Activated CD8-positive, alpha-beta memory T cell treated with anti-CD3 and anti-CD28 coated beads for 36 hours (primary cell): ENCODE data around the gene ZNF626. TPM values are rescaled to one million over a fixed set of nuclear protein-coding genes. Genes with fewer than 3 reads are reported as not detected.

ENCODE experiments used
- total RNA-seq, 2 experiments: library from RNA; stranded (reverse); gene quantifications; one replicate each; pipeline ENCODE4 v1.2.3, GENCODE V29; 2021

The ZNF626 gene
- total RNA-seq, 2 experiments from 2014 or later = 8.2 to 11.4 TPM

Other genes with a start within 250 kb of the ZNF626 start
- 1 to 10 TPM; 8.3 to 9.0 TPM for gene ZNF737, start 95.8 kb downstream of the ZNF626 start, total RNA-seq
- gene ZNF66, start 114.7 kb upstream of the ZNF626 start, total RNA-seq = 1 to 10 TPM; 6.9 to 7.3 TPM